Stimulated activated CD4-positive, alpha-beta T cell treated with anti-CD3 and anti-CD28 coated beads, Interleukin-15, amount 100 ng/mL, for 24 hours (primary cell): Measurements from ENCODE around the gene FHOD1.
A peak's percentile ranks its signal among the peaks of the same experiment; 100 is the strongest.

Source experiments
- DNase-seq: peaks from one replicate; pipeline ENCODE4 v3.0.0-alpha.2; 2020

FHOD1 gene

GRCh38 chr16:67188798-67189197, 58.5 kb downstream of the FHOD1 start:
- DNase-seq: no peak

- DNase-seq: no peak
Observed at GRCh38 chr16:67188323-67188722, 59.0 kb downstream of the FHOD1 start.

DNA sequence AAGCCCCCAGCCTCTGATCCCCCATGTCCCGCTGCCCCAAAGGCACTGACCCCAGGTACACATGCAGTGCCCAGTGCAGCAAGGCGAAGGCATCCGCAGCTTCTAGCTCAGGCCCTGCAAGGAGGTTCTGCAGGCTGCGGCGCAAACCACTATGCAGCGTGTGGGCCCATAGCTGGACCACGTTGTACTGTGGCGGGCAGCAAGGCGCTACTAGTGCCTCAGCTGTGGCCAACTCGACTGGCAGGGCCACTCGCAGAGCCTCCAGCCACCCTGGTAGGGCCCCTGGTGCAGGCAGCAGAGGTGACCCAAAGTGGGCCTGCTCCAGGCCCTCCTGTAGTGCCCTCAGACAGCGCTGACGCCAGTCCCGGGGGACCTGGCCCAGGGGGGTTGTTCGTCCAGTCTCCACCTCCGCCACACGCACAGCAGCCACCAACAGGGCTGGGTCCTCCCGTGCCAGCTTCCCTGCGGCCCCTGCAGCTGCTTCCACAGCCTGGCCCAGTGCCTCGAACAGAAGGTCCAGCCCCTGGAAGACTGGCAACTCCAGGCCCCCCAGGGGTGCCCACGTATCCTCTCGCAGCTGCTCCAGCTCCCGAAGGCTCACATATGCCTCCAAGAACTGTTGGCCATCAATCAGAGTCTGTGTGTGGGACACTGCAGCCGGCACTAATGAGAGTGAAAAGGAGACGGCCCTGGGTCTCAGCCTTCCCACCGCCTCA, 59.9 kb downstream of the FHOD1 start:
- DNase-seq: no peak

GRCh38 chr16:67186550-67186950, 60.7 kb downstream of the FHOD1 start:
- no peak for DNase-seq

GRCh38 chr16:67185651-67186134, 61.6 kb downstream of the FHOD1 start:
- no peak for DNase-seq

DNA sequence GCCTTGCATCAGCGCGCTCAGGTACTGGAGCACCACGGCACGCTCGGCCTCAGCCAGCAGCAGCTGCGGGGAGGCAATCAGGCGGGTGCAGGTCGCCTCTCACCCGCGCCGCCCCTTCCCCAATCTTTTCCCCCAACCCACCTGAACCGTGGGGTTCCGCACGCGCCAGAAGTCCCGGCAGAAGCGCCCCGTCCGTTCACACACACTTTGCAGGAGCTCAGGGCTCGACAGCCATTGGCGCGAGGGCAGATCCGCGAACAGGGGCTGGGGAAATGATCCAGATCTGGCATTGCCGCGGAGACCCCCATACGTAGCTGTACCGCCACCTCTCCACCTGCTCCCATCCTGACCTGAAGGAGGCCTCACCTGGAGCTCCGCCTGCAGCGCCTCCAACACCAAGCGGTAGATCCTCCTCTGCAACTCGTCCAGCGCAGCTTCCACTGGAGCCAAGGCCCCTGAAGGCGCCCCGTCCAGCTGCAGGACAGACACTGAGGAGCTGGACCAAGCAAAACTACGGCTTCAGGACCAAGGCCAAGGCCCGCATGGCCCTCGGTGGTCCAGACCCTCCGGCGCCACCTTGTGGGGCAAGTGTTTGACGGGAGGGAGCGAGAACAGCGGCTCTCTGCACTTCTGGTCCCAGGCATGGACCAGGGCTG, 62.2 kb downstream of the FHOD1 start:
- peak; percentile 92 for DNase-seq

GRCh38 chr16:67184453-67184994, 62.8 kb downstream of the FHOD1 start:
- no peak for DNase-seq

DNA sequence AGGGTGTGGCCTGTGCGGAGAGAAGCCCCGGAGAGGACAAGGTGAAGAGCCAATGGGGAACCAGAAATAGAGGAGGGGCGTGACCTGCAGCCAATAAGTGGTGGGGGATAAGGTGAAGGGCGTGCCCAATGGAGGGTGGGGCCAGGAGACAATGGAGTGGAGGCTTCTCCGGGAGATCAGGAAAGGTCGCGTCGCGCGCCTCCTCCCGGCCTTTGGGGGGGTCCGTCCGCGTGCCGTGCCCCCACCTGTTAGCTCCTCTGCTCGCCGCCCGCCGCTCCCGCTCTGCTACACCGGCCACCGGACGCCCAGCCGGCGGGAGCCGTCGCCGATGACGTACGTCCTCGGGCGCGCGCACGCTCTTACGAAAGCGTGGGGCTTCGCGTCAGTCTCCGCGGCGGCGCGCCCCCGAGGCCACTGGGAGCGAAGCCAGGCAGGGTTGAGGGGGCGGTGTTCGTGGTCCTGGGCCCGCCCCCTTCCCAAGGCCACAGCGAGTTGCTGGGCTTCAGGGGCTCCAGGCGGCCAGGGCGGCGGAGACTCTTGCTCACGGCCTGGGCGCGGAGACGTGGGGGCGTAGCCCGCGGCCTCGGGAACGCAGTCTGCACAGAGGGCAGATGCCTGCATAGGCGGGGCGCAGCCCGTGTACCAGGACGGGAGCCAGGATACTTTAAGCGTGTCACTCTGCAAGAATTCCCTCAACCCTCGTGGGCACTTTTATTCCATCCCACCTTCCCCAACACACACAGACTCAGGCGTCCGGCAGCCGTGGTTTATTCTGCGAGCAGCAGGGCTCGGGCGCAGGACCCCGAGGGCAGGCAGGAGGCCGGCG, 63.4 kb downstream of the FHOD1 start, which contains the start of gene MATCAP1:
Gene MATCAP1, minus strand, starts transcription at position 337 of the 826 bp plus-strand sequence. CDS start 3,353 bp downstream, outside the sequence.
- DNase-seq: peak; percentile 97

- no peak for DNase-seq
Observed at GRCh38 chr16:67183284-67183626, 64.0 kb downstream of the FHOD1 start.

DNA sequence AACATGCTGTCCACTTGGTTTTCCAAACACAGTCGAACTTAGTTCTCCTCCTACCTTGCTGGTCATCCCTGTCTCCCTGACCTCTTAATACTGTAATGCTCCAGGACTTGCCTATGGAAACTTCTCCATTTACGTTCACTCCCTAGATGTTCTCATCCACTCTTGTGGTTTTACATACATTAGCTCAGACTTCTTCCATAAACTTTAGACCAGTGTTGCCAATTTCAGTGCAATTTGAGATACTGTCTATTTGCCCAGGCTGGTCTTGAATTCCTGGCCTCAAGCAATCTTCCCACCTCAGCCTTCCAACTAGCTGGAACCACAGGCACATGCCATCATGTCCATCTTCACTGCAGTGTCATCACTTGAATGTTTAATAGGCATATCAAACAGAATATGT, 65.0 kb downstream of the FHOD1 start:
- no peak for DNase-seq

DNA sequence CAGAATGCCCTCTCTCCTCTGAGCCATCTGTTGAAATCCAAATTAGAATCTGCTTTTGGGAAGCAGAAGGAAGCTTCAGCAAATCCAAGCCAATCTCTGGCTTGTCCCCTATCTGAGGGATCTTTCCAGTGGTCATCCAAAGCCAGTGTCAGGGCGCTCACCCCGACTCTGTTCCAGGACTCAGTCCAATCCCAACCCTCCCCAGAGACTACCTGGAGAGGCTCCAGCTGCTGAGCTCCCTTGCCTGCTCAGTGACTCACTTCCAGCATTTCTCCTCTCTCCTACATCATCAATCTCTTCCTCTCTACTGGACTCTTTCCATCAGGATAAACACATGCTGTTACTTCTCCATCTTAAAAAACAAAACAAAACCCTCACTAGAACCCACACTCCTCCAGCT, 65.9 kb downstream of the FHOD1 start:
- no peak for DNase-seq

DNA sequence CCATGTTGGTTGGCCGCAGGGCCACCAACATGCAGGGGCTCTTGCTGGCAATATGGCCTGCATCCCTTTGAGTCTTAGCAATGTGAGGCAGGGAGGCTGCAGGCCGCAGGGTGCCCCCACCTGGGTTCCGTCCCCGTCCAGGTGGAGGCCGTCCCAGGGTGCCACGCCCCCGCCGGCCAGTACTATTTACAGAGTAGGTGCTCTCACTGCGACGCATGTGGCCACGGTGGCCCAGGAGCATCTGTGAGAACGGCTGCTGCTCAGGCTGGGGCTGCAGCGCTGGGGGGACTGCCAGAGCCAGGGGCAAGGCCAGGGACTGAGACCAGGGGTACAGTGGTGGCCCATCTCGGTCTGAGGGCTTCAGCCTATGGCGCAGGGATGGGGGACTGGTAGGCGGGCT, 67.1 kb downstream of the FHOD1 start:
- DNase-seq: no peak

- no peak for DNase-seq
Observed at GRCh38 chr16:67179421-67180080, 67.7 kb downstream of the FHOD1 start.
